Stimulated activated naive CD8-positive, alpha-beta T cell treated with anti-CD3 and anti-CD28 coated beads, Interleukin-15, Interleukin-2, amounts not matched to agents 100 ng/mL and 50 ng/mL, for 24 hours (primary cell): ENCODE data around the gene SLC2A5.
"Not testable (repeated sequence)": the region's sequence is repeated elsewhere in the genome, so short reads cannot be mapped to it uniquely, and the experiment has no call there.

Experiments used
- H3K27ac Mint-ChIP-seq: one replicate; pipeline ENCODE4 v1.8.0; 2021; ENCODE audit warnings: mild to moderate bottlenecking, mixed read lengths
- H3K27me3 Mint-ChIP-seq: one replicate; pipeline ENCODE4 v1.8.0; 2021; ENCODE audit warnings: mixed read lengths
- H3K36me3 Mint-ChIP-seq: one replicate; pipeline ENCODE4 v1.8.0; 2021; ENCODE audit warnings: low read depth, mixed read lengths
- H3K4me1 Mint-ChIP-seq: one replicate; pipeline ENCODE4 v1.8.0; 2021; ENCODE audit warnings: low read depth, mixed read lengths
- H3K4me3 Mint-ChIP-seq: one replicate; pipeline ENCODE4 v1.8.0; 2021; ENCODE audit warnings: mild to moderate bottlenecking, mixed read lengths
- H3K9me3 Mint-ChIP-seq: one replicate; pipeline ENCODE4 v1.8.0; 2021; ENCODE audit warnings: mixed read lengths

Gene SLC2A5

DNA sequence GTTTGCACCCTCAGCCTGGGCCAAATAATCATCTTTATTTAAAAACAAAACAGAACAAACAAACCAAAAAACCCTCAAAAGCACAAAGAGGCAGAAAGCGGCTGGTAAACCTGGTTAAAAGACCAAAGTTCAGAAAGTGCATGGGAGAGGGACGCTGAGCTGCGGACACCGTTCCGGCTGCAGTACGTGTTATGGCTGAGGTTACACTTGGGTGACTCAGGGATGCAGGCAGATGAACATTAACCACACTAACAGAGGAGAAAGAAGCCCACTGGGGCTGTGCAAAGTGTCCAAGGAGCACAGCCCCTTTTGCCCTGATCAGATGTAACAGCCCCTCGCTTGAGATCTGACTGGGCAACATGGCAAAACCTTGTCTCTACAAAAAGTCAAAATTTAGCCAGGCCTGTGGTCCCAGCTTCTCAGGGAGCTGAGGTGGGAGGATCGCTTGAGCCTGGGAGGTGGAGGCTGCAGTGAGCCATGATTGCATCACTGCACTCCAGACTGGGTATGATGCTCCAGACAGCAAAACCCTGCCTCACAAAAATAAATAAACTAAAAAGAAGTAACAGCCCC lies 31.1 kb upstream of the SLC2A5 start:
- no peaks in the 10 kb centered on the region for H3K36me3 Mint-ChIP-seq
- no peak overlapping the region for H3K4me3 Mint-ChIP-seq
- H3K4me1 Mint-ChIP-seq: no peaks in the 10 kb centered on the region
- no peak overlapping the region for H3K27ac Mint-ChIP-seq
- no peaks in the 10 kb centered on the region for H3K27me3 Mint-ChIP-seq
- H3K9me3 Mint-ChIP-seq: no peaks in the 10 kb centered on the region

- Mint-ChIP-seq H3K4me3 (no peak overlapping the region), H3K27ac (no peak overlapping the region), H3K4me1 (no peaks in the 10 kb centered on the region), H3K9me3 (no peaks in the 10 kb centered on the region), H3K36me3 (no peaks in the 10 kb centered on the region), H3K27me3 (no peaks in the 10 kb centered on the region)
Measured at GRCh38 chr1:9099555-9099954, 30.1 kb upstream of the SLC2A5 start.

- Mint-ChIP-seq H3K27ac (no peak overlapping the region), H3K4me1 (no peaks in the 10 kb centered on the region), H3K4me3 (no peak overlapping the region), H3K9me3 (no peaks in the 10 kb centered on the region), H3K27me3 (no peaks in the 10 kb centered on the region), H3K36me3 (no peaks in the 10 kb centered on the region)
Measured at GRCh38 chr1:9097947-9098705, 28.7 kb upstream of the SLC2A5 start.

DNA sequence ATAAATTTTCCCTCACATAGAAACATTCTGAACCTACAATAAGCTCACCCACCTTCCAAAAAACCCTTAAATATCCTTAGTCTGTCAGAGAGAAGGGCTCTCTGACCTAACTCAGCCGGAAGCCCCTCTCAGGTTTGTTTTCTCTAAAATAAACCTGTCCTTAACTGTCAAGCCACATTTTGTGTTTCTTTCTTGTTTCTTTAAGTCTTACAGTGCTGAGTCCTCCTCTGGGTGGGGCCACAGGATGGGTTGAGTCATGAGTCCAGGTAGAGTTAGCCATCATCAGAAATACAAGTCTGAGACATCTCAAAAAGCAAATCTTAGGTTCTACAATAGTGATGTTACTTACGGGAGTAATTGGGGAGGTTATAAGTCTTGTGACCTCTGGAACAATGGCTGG lies 26.4 kb upstream of the SLC2A5 start:
- Mint-ChIP-seq H3K9me3 (no peaks in the 10 kb centered on the region), H3K27me3 (no peaks in the 10 kb centered on the region), H3K36me3 (no peaks in the 10 kb centered on the region), H3K27ac (no peak overlapping the region), H3K4me1 (no peaks in the 10 kb centered on the region), H3K4me3 (no peak overlapping the region)

GRCh38 chr1:9093996-9094595 lies 24.7 kb upstream of the SLC2A5 start:
- H3K27me3 Mint-ChIP-seq, H3K27ac Mint-ChIP-seq, H3K36me3 Mint-ChIP-seq, H3K4me1 Mint-ChIP-seq, H3K9me3 Mint-ChIP-seq, H3K4me3 Mint-ChIP-seq: not testable (repeated sequence)

- H3K27ac Mint-ChIP-seq: no peak overlapping the region
- H3K36me3 Mint-ChIP-seq: no peaks in the 10 kb centered on the region
- H3K4me1 Mint-ChIP-seq: no peaks in the 10 kb centered on the region
- H3K9me3 Mint-ChIP-seq: no peaks in the 10 kb centered on the region
- no peak overlapping the region for H3K4me3 Mint-ChIP-seq
- peaks cover 7% of the 10 kb centered on the region for H3K27me3 Mint-ChIP-seq
Measured at GRCh38 chr1:9093581-9093980, 24.1 kb upstream of the SLC2A5 start.

DNA sequence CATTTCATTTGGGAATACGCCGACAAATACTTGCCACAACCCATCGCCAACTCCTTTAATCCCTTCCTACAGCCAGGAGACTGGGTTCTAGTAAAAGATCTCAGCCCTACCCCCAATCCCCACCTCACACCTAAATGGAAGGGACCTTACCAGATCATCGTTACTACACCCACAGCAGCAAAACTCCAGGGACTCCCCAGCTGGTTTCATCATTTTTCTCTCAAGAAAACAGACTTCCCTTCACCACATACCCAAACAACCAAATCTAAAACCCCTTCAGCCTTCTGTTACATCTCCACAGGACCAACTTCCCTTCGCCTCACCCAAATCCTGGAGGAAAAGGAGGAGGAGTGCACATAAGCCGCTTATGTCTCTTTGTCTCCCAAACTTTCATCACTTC lies 23.7 kb upstream of the SLC2A5 start:
- Mint-ChIP-seq H3K9me3 (no peaks in the 10 kb centered on the region), H3K4me3 (no peak overlapping the region), H3K27ac (no peak overlapping the region), H3K4me1 (no peaks in the 10 kb centered on the region), H3K27me3 (peaks cover 7% of the 10 kb centered on the region), H3K36me3 (no peaks in the 10 kb centered on the region)

DNA sequence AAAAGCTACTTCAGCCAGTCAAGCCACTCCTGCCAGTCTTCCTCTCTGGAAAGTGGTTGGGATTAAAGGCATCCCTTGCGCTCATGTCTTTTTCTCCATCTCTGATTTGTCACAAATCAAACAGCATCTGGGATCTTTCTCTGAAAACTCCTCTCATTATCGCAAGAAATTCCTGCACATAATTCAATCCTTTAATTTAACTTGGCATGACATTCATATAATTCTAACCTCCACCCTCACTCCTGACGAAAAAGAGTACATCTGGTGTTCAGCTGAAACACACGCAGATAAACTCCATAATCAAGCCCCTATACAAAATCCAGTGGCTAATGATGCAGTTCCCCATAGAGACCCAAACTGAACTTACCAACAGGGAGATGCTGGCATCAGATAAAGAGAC lies 19.4 kb upstream of the SLC2A5 start:
- H3K27me3 Mint-ChIP-seq: peaks cover 7% of the 10 kb centered on the region
- no peaks in the 10 kb centered on the region for H3K4me1 Mint-ChIP-seq
- H3K36me3 Mint-ChIP-seq: no peaks in the 10 kb centered on the region
- H3K27ac Mint-ChIP-seq: no peak overlapping the region
- no peak overlapping the region for H3K4me3 Mint-ChIP-seq
- H3K9me3 Mint-ChIP-seq: no peaks in the 10 kb centered on the region

- no peak overlapping the region for H3K27ac Mint-ChIP-seq
- H3K9me3 Mint-ChIP-seq: no peaks in the 10 kb centered on the region
- H3K4me3 Mint-ChIP-seq: no peak overlapping the region
- peaks cover 7% of the 10 kb centered on the region for H3K4me1 Mint-ChIP-seq
- peaks cover 7% of the 10 kb centered on the region for H3K27me3 Mint-ChIP-seq
- no peaks in the 10 kb centered on the region for H3K36me3 Mint-ChIP-seq
Measured at GRCh38 chr1:9087411-9088125, 18.1 kb upstream of the SLC2A5 start.

DNA sequence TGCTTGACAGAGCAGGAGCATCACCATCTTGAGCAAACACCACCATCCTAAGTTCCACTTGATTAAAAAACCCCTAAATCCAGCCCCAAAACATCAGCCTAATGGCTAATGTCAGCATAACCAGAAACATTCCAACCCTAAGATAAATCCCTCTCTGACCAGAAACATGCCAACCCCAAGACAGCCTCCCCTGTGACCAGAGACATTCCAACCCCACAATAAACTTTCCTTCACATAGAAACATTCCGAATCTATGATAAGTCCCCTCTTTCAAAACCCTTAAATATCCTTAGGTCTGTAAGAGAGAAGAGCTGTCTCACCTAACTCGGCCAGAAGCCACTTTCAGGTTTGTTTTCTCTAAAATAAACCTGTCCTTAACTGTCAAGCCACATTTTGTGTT lies 17.4 kb upstream of the SLC2A5 start:
- no peak overlapping the region for H3K27ac Mint-ChIP-seq
- no peaks in the 10 kb centered on the region for H3K36me3 Mint-ChIP-seq
- H3K4me3 Mint-ChIP-seq: no peak overlapping the region
- peaks cover 7% of the 10 kb centered on the region for H3K27me3 Mint-ChIP-seq
- peaks cover 14% of the 10 kb centered on the region for H3K4me1 Mint-ChIP-seq
- no peaks in the 10 kb centered on the region for H3K9me3 Mint-ChIP-seq

DNA sequence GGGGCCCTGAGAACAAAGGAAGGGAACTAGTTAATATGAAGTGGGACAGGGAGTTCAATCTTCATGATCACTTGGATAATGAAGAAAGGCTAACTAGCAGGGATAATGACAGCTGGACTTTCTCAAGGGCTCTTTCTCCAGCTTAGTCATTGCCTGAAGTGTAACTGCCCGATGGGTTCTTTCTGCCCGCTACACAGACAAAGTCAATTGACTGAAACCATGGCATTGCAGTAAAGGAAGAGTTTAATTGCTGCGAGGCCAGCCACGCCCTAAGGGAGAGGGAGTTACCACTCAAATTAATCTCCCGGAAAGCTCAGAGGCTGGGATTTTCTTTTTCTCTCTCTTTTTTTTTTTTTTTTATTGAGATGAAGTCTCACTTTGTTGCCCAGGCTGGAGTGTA lies 16.6 kb upstream of the SLC2A5 start:
- Mint-ChIP-seq H3K4me1 (peaks cover 14% of the 10 kb centered on the region), H3K36me3 (no peaks in the 10 kb centered on the region), H3K27me3 (peaks cover 7% of the 10 kb centered on the region), H3K9me3 (no peaks in the 10 kb centered on the region), H3K27ac (no peak overlapping the region), H3K4me3 (no peak overlapping the region)

DNA sequence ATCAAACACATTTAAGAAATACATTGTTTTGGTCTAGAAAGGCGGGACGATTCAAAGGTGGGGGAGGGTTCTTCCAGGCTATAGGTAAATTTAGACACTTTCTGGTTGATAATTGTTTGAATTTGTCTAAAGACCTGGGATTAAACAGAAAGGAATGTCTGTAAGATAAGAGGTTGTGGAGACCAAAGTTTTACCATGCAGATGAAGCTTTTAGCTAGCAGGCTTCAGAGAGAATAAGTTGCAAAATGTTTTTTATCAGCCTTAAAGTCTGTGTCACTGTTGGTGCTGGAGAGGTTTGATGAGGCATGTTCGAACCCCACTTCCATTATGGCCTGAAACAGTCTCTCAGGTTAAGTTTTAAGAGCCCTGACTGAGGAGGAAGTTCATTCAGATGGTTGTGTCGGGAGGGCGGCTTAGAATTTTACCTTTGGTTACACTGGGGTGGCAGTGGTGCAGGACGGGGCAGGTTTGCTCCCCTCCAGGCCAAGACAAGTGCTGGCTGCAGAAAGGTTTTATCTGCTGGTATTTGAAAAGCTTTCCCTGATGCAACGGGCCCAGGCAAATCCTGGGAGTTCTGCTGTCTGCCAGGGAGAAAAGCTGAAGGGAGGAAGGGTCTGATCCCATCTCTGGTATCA lies 16.0 kb upstream of the SLC2A5 start:
- H3K27me3 Mint-ChIP-seq: peaks cover 8% of the 10 kb centered on the region
- peaks cover 14% of the 10 kb centered on the region for H3K4me1 Mint-ChIP-seq
- H3K36me3 Mint-ChIP-seq: no peaks in the 10 kb centered on the region
- no peak overlapping the region for H3K27ac Mint-ChIP-seq
- H3K4me3 Mint-ChIP-seq: no peak overlapping the region
- H3K9me3 Mint-ChIP-seq: no peaks in the 10 kb centered on the region

DNA sequence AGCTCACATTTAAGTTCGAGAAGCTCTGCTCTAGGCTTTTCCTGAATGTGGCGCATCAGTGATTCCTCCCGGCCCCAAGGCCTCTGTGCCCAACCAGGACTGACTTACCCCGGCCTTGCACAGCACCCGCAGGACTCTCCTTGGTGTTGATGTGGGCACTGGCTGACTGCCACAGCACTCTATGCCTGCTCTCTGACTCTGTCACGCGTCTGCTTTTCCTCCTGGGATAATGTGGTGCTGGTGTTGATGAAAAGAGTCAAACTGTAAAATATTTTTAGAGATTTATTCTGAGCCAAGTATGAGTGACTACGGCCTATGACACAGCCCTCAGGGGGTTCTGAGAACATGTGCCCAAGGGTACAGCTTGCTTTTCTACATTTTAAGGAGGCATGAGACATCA lies 15.5 kb upstream of the SLC2A5 start:
- Mint-ChIP-seq H3K4me1 (peaks cover 14% of the 10 kb centered on the region), H3K27me3 (peaks cover 11% of the 10 kb centered on the region), H3K9me3 (no peaks in the 10 kb centered on the region), H3K27ac (no peak overlapping the region), H3K4me3 (no peak overlapping the region), H3K36me3 (no peaks in the 10 kb centered on the region)

GRCh38 chr1:9081473-9081872 lies 12.0 kb upstream of the SLC2A5 start:
- H3K4me3 Mint-ChIP-seq: no peak overlapping the region
- peaks cover 34% of the 10 kb centered on the region for H3K4me1 Mint-ChIP-seq
- no peaks in the 10 kb centered on the region for H3K9me3 Mint-ChIP-seq
- peaks cover 17% of the 10 kb centered on the region for H3K27me3 Mint-ChIP-seq
- H3K36me3 Mint-ChIP-seq: no peaks in the 10 kb centered on the region
- no peak overlapping the region for H3K27ac Mint-ChIP-seq
